Neuron (in vitro differentiated cells): ENCODE measurements around the gene PPFIBP1.
A peak's percentile ranks its signal among the peaks of the same experiment; 100 is the strongest.

Experiments used
- H2AFZ ChIP-seq: one replicate; pipeline ENCODE4 v1.6.1; 2013; ENCODE audit warnings: low read depth, mild to moderate bottlenecking, inconsistent platforms, low read length, moderate library complexity
- H3K27me3 ChIP-seq: one replicate; pipeline ENCODE4 v1.6.1; 2013; ENCODE audit warnings: low read length; ENCODE audit not compliant: insufficient read depth
- H3K36me3 ChIP-seq: one replicate; pipeline ENCODE4 v1.6.1; 2013; ENCODE audit warnings: low read length; ENCODE audit not compliant: insufficient read depth
- H3K4me1 ChIP-seq: one replicate; pipeline ENCODE4 v1.6.1; 2013; ENCODE audit warnings: low read length; ENCODE audit not compliant: insufficient read depth
- H3K4me3 ChIP-seq: 2 replicates; pipeline ENCODE4 v1.5.1; 2013; ENCODE audit warnings: mild to moderate bottlenecking, low read length, moderate library complexity
- H3K9me3 ChIP-seq: one replicate; pipeline ENCODE4 v1.6.1; 2013; ENCODE audit warnings: low read length

The PPFIBP1 gene

GRCh38 chr12:27517961-27518665 is 5.9 kb upstream of the PPFIBP1 start:
- Histone ChIP-seq H2AFZ (no peak overlapping the region), H3K4me3 (no peak overlapping the region), H3K4me1 (peaks cover 6% of the 10 kb centered on the region), H3K9me3 (no peaks in the 10 kb centered on the region), H3K36me3 (no peaks in the 10 kb centered on the region), H3K27me3 (no peaks in the 10 kb centered on the region)

- Histone ChIP-seq H2AFZ (no peak overlapping the region), H3K36me3 (no peaks in the 10 kb centered on the region), H3K27me3 (no peaks in the 10 kb centered on the region), H3K4me1 (peaks cover 15% of the 10 kb centered on the region), H3K9me3 (no peaks in the 10 kb centered on the region), H3K4me3 (no peak overlapping the region)
These were observed 2.9 kb upstream of the PPFIBP1 start for GRCh38 chr12:27521066-27521465.

DNA sequence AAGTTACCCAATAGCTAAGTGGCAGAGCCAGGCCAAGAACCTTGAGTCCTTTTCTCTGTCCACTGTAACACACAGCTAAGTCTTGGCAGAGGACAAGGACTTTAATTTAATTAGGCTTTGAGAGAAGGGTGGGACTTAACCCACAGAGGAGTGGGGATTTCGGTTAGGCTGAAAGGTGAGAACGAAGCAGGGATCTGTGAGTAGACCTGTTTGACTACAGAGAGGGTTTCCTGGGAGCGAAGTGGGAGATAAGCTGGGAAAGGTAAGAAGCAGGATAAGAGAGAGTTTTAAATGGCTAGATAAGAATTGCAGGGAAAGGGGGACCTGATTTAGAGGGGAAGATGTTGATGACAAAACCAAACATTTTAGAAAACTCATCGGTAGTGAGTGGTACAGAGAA is 2.0 kb upstream of the PPFIBP1 start:
- Histone ChIP-seq H3K27me3 (no peaks in the 10 kb centered on the region), H3K4me3 (no peak overlapping the region), H2AFZ (no peak overlapping the region)

DNA sequence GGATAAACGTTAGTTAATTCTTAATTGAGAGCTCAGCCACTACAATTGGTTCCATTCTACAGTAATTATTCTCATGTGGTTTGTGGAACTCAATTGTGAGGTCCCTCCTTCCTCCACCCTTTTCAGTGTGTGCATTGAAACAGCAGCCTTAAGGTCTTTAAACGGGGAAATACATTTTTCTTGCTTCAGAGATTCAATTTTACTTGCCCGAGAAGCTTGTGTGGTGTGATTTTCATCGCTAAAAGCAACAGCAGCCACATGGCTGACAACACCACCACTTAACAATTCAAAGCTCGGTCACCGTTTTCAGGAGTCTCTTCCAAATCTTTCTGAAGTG is 733 bp upstream of the PPFIBP1 start:
- Histone ChIP-seq H3K4me1 (peaks cover 15% of the 10 kb centered on the region), H3K9me3 (no peaks in the 10 kb centered on the region), H3K36me3 (no peaks in the 10 kb centered on the region), H3K27me3 (no peaks in the 10 kb centered on the region), H2AFZ (peak overlapping the region; percentile 52), H3K4me3 (peak overlapping the region; percentile 75)

More for the DNA sequence above, 2.0 kb upstream of the PPFIBP1 start:
- H3K9me3 ChIP-seq: no peaks in the 10 kb centered on the region
- H3K36me3 ChIP-seq: no peaks in the 10 kb centered on the region
- peaks cover 15% of the 10 kb centered on the region for H3K4me1 ChIP-seq

- Histone ChIP-seq H3K9me3 (no peaks in the 10 kb centered on the region), H3K36me3 (no peaks in the 10 kb centered on the region), H2AFZ (peak overlapping the region; percentile 91)
These were observed 459 bp downstream of the PPFIBP1 start for GRCh38 chr12:27524494-27524835.

DNA sequence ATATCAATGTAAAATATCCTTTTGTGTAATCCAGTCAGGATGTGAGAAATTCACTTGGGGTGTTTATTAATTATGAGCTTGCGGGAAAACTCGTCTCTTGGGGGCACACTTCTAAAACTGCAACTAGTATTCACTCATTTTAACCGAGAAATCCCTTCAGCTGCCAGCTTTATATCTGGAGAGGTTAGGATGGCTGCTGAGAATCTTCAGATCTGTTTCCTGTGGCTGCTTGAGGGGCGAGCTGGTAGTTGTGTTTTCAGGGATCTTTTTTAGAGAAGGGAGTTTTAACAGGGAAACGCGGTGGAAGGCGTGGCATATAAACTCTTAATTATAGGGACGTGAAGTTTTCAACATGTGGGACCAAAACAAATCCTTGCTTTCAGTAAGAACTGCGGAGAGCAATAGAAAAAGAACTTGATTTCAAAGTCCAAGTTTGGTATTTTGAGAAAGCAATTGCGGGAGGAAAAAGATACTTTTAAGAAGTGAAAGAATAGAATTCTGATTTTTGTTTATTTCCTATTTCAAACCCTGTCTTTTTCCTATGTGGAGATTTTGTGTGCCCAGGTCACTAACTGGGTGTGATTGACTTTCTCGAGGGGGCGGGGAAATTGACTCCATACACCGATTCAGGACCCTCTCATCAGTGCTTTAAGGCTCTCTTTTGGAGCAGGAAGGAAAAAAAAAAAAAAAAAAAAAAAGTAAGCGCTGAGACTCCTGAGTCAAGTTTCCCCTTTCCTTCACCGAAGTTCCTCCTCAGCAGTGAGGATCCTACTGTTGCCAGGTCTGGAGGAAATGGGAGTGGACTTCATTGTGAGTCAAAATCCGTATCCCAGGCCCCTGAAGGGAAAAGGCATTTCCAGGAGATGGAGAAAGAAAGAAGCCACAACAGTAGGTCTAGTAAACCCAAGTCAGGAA is 1.1 kb downstream of the PPFIBP1 start:
- Histone ChIP-seq H2AFZ (peak overlapping the region; percentile 91), H3K4me1 (peaks cover 15% of the 10 kb centered on the region), H3K36me3 (no peaks in the 10 kb centered on the region), H3K4me3 (peak overlapping the region; percentile 75), H3K9me3 (no peaks in the 10 kb centered on the region), H3K27me3 (no peaks in the 10 kb centered on the region)

More at GRCh38 chr12:27524494-27524835, 459 bp downstream of the PPFIBP1 start:
- H3K4me3 ChIP-seq: peak overlapping the region; percentile 75
- peaks cover 15% of the 10 kb centered on the region for H3K4me1 ChIP-seq
- H3K27me3 ChIP-seq: no peaks in the 10 kb centered on the region

DNA sequence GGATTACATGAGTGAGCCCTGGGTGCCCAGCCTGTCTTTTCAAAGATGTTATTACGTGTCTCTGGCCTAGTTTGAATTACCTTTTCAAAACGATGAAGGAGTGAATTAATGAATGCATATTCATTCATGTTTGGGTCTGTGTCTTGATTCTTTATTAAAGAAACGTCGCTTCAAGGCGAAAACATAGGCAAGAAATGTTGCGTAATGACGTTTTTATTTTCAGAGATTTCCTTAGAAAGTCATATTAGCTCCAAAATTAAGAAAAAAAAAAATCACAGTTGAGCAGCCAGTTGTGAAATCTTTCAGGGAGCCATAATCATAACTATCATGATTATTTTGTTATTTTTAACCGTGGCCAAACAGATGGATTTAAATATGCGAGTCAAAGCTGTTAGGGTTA is 3.5 kb downstream of the PPFIBP1 start:
- H2AFZ ChIP-seq: no peak overlapping the region
- H3K9me3 ChIP-seq: no peaks in the 10 kb centered on the region
- H3K36me3 ChIP-seq: no peaks in the 10 kb centered on the region
- peaks cover 15% of the 10 kb centered on the region for H3K4me1 ChIP-seq
- no peaks in the 10 kb centered on the region for H3K27me3 ChIP-seq
- no peak overlapping the region for H3K4me3 ChIP-seq

DNA sequence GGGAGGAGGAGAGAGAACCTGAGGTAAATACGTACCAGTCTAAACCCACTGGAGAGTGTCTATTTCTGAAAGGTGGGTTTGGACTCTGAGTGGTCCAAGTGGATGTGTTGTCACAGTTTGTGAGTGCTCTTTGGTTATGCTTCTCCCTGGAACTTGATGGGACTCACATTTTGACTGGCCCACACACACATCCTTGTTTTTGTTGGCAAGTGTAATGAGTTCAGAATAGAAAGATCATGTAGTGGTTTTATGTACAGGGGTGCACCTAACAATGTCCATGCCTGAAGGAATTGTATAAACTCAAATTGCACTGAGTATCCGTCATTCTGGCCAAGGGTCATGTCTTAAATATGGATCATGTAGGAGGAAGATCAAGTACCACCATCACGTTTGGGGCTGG is 4.8 kb downstream of the PPFIBP1 start:
- Histone ChIP-seq H3K4me1 (peaks cover 13% of the 10 kb centered on the region), H3K36me3 (no peaks in the 10 kb centered on the region), H3K4me3 (no peak overlapping the region), H3K27me3 (no peaks in the 10 kb centered on the region), H2AFZ (no peak overlapping the region), H3K9me3 (no peaks in the 10 kb centered on the region)

DNA sequence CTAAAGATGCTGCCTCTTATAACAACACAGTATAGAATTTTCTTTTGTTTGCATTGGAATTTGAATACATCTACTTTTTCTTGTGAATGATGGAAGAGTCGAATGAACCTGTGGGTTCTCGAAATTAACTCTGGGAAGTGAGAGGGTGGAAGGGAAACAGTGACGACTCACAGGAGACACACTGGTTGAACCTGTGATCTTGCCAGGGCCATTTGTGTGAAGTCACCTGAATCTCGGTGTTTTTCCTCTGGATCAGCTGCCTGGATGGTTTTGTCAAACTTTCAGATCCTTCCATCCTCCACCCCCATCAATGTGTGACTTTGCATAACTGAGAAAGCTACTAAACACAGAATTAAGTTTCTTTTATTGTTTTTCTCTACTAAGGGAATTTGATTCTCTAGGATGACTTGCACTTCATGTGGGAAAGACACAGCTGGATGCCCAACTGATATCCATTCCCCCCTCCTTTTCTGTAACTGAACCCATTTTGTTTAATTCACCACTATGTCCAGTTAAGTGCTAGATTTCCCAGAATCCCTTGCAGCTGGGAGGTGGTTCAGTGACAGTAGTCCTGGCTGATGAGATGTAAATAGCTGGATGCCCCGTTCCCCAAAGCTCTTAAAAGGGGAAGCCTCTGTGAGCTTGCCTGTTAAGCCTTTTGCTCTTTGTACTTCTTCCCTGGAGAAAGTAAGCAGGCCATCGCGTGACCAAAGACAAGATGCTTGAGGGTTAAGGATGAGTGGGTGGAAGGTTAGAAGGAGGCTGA is 6.3 kb downstream of the PPFIBP1 start:
- no peak overlapping the region for H3K4me3 ChIP-seq
- peaks cover 14% of the 10 kb centered on the region for H3K4me1 ChIP-seq
- no peaks in the 10 kb centered on the region for H3K27me3 ChIP-seq
- H3K9me3 ChIP-seq: no peaks in the 10 kb centered on the region
- no peaks in the 10 kb centered on the region for H3K36me3 ChIP-seq
- H2AFZ ChIP-seq: no peak overlapping the region

DNA sequence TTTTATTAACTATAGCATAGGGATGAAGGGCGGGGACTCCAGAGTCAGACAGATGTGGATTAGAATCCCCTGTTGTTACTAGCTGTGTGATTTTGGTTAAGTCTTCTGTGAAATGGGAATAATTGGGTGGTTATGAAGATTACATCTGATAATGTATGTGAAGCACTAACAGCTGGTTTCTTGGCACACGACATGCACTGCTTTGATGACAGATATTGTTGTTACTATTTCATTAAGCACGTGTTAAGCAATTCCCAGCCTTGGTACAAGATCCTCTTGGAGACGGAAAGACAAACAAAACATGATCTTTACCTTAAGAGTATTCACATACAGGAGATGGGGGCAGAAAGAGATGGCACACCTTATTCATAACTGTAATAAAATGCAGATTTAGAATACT is 7.9 kb downstream of the PPFIBP1 start:
- H3K36me3 ChIP-seq: peaks cover 3% of the 10 kb centered on the region
- no peaks in the 10 kb centered on the region for H3K27me3 ChIP-seq
- no peaks in the 10 kb centered on the region for H3K9me3 ChIP-seq
- no peak overlapping the region for H2AFZ ChIP-seq
- H3K4me1 ChIP-seq: peaks cover 7% of the 10 kb centered on the region
- H3K4me3 ChIP-seq: no peak overlapping the region

- no peak overlapping the region for H3K4me3 ChIP-seq
These were observed 10.2 kb downstream of the PPFIBP1 start for GRCh38 chr12:27534060-27534764.

DNA sequence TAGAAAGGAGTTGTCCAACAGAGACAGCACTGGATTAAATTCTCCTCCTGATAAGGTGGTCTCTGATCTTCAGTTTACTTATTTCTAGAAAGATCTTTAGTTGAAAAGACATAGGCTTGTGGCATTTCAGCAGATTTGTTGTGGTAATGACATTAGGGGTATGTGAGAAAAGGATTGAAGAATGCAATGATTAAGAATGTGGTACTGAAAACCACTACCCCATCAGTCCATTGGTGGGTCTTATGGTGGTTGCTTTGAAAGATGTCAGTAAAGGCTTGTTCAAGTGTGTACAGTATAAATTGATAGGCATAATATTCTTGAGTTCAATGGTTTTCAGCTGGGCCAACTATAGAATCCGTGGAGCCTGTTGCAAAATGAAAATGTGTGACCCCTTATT is 10.8 kb downstream of the PPFIBP1 start:
- no peak overlapping the region for H2AFZ ChIP-seq
- peaks cover 3% of the 10 kb centered on the region for H3K36me3 ChIP-seq
- H3K9me3 ChIP-seq: no peaks in the 10 kb centered on the region
- H3K4me3 ChIP-seq: no peak overlapping the region
- H3K4me1 ChIP-seq: peaks cover 7% of the 10 kb centered on the region
- H3K27me3 ChIP-seq: no peaks in the 10 kb centered on the region

More at GRCh38 chr12:27534060-27534764, 10.2 kb downstream of the PPFIBP1 start:
- H3K9me3 ChIP-seq: no peaks in the 10 kb centered on the region
- peaks cover 3% of the 10 kb centered on the region for H3K36me3 ChIP-seq
- H2AFZ ChIP-seq: no peak overlapping the region
- no peaks in the 10 kb centered on the region for H3K27me3 ChIP-seq
- peaks cover 7% of the 10 kb centered on the region for H3K4me1 ChIP-seq
